Astrocyte (in vitro differentiated cells and primary cell): Measurements from ENCODE around the gene RIMBP2. TPM values are rescaled to one million over a fixed set of nuclear protein-coding genes. Genes with fewer than 3 reads are reported as not detected.

Source experiments
- DNase-seq: peaks from one replicate; pipeline ENCODE4 v3.0.0-alpha.2; 2010; ENCODE audit warnings: low read depth
- FAIRE-seq: peaks from 2 replicates; lab custom pipeline; 2011; peaks lifted over from hg19 to GRCh38; lab: Jason Lieb, UNC
- H2AFZ ChIP-seq: 2 replicates; pipeline ENCODE4 v1.6.0; 2012; ENCODE audit warnings: low read depth, low read length, inconsistent platforms
- H3K27ac ChIP-seq: 2 replicates; pipeline ENCODE4 v1.5.1; 2011; ENCODE audit warnings: low read depth, low read length, inconsistent platforms
- H3K27me3 ChIP-seq: 2 replicates; pipeline ENCODE4 v1.6.0; 2011; ENCODE audit warnings: low read length, inconsistent platforms; ENCODE audit not compliant: insufficient read depth
- H3K36me3 ChIP-seq: 2 replicates; pipeline ENCODE4 v1.5.1; 2011; ENCODE audit warnings: low read length, inconsistent platforms; ENCODE audit not compliant: insufficient read depth
- H3K4me1 ChIP-seq: 2 replicates; pipeline ENCODE4 v1.5.1; 2011; ENCODE audit warnings: low read length, inconsistent platforms; ENCODE audit not compliant: insufficient read depth
- H3K4me2 ChIP-seq: 2 replicates; pipeline ENCODE4 v1.6.0; 2012; ENCODE audit warnings: low read length, inconsistent platforms
- H3K4me3 ChIP-seq: 2 replicates; pipeline ENCODE4 v1.5.1; 2011; ENCODE audit warnings: low read depth, mild to moderate bottlenecking, low read length, inconsistent platforms; ENCODE audit not compliant: insufficient read depth
- H3K79me2 ChIP-seq: 2 replicates; pipeline ENCODE4 v1.6.0; 2012; ENCODE audit warnings: mild to moderate bottlenecking, low read length, inconsistent platforms; ENCODE audit not compliant: insufficient read depth
- H3K9ac ChIP-seq: 2 replicates; pipeline ENCODE4 v1.6.0; 2012; ENCODE audit warnings: mild to moderate bottlenecking, low read length, inconsistent platforms
- H3K9me3 ChIP-seq: 2 replicates; pipeline ENCODE4 v1.5.1; 2012; ENCODE audit warnings: low read depth, mild to moderate bottlenecking, low read length, inconsistent platforms; ENCODE audit not compliant: insufficient read depth
- H4K20me1 ChIP-seq: 2 replicates; pipeline ENCODE4 v1.6.0; 2012; ENCODE audit warnings: low read length, inconsistent platforms; ENCODE audit not compliant: insufficient read depth
- H3K27ac Mint-ChIP-seq: one replicate; pipeline ENCODE4 v1.8.0; 2021; ENCODE audit warnings: mild to moderate bottlenecking, mixed read lengths; ENCODE audit not compliant: unreplicated experiment
- H3K27me3 Mint-ChIP-seq: one replicate; pipeline ENCODE4 v1.8.0; 2021; ENCODE audit warnings: low read depth, mixed read lengths; ENCODE audit not compliant: unreplicated experiment
- H3K36me3 Mint-ChIP-seq: one replicate; pipeline ENCODE4 v1.8.0; 2021; ENCODE audit warnings: low read depth, mixed read lengths; ENCODE audit not compliant: unreplicated experiment
- H3K4me1 Mint-ChIP-seq: one replicate; pipeline ENCODE4 v1.8.0; 2021; ENCODE audit warnings: low read depth, mixed read lengths; ENCODE audit not compliant: unreplicated experiment
- H3K4me3 Mint-ChIP-seq: one replicate; pipeline ENCODE4 v1.8.0; 2021; ENCODE audit warnings: mild to moderate bottlenecking, moderate library complexity, mixed read lengths; ENCODE audit not compliant: unreplicated experiment
- H3K9me3 Mint-ChIP-seq: one replicate; pipeline ENCODE4 v1.8.0; 2021; ENCODE audit warnings: mild to moderate bottlenecking, mixed read lengths; ENCODE audit not compliant: unreplicated experiment
- CTCF ChIP-seq: IDR thresholded peaks from 2 replicates; pipeline ENCODE4 v1.5.1; 2011; ENCODE audit warnings: low read depth, mild to moderate bottlenecking, inconsistent platforms, low read length, moderate library complexity; ENCODE audit not compliant: insufficient read depth
- EZH2 ChIP-seq: IDR thresholded peaks from 2 replicates; pipeline ENCODE4 v1.6.1; 2012; ENCODE audit warnings: mild to moderate bottlenecking, low read length, inconsistent platforms; ENCODE audit not compliant: insufficient read depth
- total RNA-seq: library from RNA; stranded (reverse); gene quantifications from 2 replicates; pipeline ENCODE4 v1.2.1, GENCODE V29; 2021

The RIMBP2 gene
- total RNA-seq, 1 donor from 2014 or later = 2.2 TPM

- Histone ChIP-seq H3K27me3 (no peaks in the 10 kb centered on the region), H3K9me3 (peaks cover 4% of the 10 kb centered on the region), H3K36me3 (no peaks in the 10 kb centered on the region), H3K27ac (no peak overlapping the region), H4K20me1 (no peaks in the 10 kb centered on the region), H3K9ac (no peak overlapping the region), H3K4me2 (no peak overlapping the region), H2AFZ (no peak overlapping the region), H3K4me3 (no peak overlapping the region), H3K4me1 (no peaks in the 10 kb centered on the region), H3K79me2 (no peaks in the 10 kb centered on the region)
- no peak for DNase-seq
- H3K36me3 Mint-ChIP-seq = peaks cover 2% of the 10 kb centered on the region
- TF ChIP-seq EZH2 (no peak), CTCF (no peak)
- no peak for FAIRE-seq
- no peak overlapping the region for H3K27ac Mint-ChIP-seq
- H3K9me3 Mint-ChIP-seq = peaks cover 12% of the 10 kb centered on the region
- no peaks in the 10 kb centered on the region for H3K4me1 Mint-ChIP-seq
- no peak overlapping the region for H3K4me3 Mint-ChIP-seq
- peaks cover 10% of the 10 kb centered on the region for H3K27me3 Mint-ChIP-seq
Observed at GRCh38 chr12:130487636-130488357, 228.3 kb downstream of the RIMBP2 start.

GRCh38 chr12:130486891-130487416 is 229.1 kb downstream of the RIMBP2 start:
- no peaks in the 10 kb centered on the region for H3K4me1 Mint-ChIP-seq
- no peaks in the 10 kb centered on the region for H3K27me3 ChIP-seq
- TF ChIP-seq EZH2 (no peak), CTCF (no peak)
- H3K4me3 Mint-ChIP-seq = no peak overlapping the region
- H3K4me2 ChIP-seq = no peak overlapping the region
- H4K20me1 ChIP-seq = no peaks in the 10 kb centered on the region
- H3K27ac Mint-ChIP-seq = no peak overlapping the region
- no peak overlapping the region for H3K9ac ChIP-seq
- no peaks in the 10 kb centered on the region for H3K4me1 ChIP-seq
- FAIRE-seq = no peak
- H3K9me3 ChIP-seq = peaks cover 7% of the 10 kb centered on the region
- no peak for DNase-seq
- H3K36me3 ChIP-seq = no peaks in the 10 kb centered on the region
- no peaks in the 10 kb centered on the region for H3K79me2 ChIP-seq
- H2AFZ ChIP-seq = no peak overlapping the region
- no peak overlapping the region for H3K27ac ChIP-seq
- peaks cover 10% of the 10 kb centered on the region for H3K27me3 Mint-ChIP-seq
- no peak overlapping the region for H3K4me3 ChIP-seq
- peaks cover 12% of the 10 kb centered on the region for H3K9me3 Mint-ChIP-seq
- peaks cover 2% of the 10 kb centered on the region for H3K36me3 Mint-ChIP-seq

- no peak for TF ChIP-seq CTCF
- no peak for TF ChIP-seq EZH2
- H4K20me1 ChIP-seq = no peaks in the 10 kb centered on the region
- no peaks in the 10 kb centered on the region for H3K27me3 ChIP-seq
- H3K9me3 Mint-ChIP-seq = peaks cover 12% of the 10 kb centered on the region
- FAIRE-seq (no peak), DNase-seq (no peak)
- peaks cover 7% of the 10 kb centered on the region for H3K9me3 ChIP-seq
- H3K4me1 ChIP-seq = no peaks in the 10 kb centered on the region
- peaks cover 10% of the 10 kb centered on the region for H3K27me3 Mint-ChIP-seq
- no peaks in the 10 kb centered on the region for H3K4me1 Mint-ChIP-seq
- H3K4me3 Mint-ChIP-seq = no peak overlapping the region
- H3K36me3 Mint-ChIP-seq = peaks cover 2% of the 10 kb centered on the region
- H3K27ac ChIP-seq = no peak overlapping the region
- H3K4me2 ChIP-seq = no peak overlapping the region
- H3K27ac Mint-ChIP-seq = no peak overlapping the region
- H3K79me2 ChIP-seq = no peaks in the 10 kb centered on the region
- no peak overlapping the region for H3K4me3 ChIP-seq
- no peaks in the 10 kb centered on the region for H3K36me3 ChIP-seq
- no peak overlapping the region for H2AFZ ChIP-seq
- no peak overlapping the region for H3K9ac ChIP-seq
Observed at GRCh38 chr12:130486146-130486435, 230.0 kb downstream of the RIMBP2 start.
